ENCODE data around the gene ARHGEF10L.

DNA sequence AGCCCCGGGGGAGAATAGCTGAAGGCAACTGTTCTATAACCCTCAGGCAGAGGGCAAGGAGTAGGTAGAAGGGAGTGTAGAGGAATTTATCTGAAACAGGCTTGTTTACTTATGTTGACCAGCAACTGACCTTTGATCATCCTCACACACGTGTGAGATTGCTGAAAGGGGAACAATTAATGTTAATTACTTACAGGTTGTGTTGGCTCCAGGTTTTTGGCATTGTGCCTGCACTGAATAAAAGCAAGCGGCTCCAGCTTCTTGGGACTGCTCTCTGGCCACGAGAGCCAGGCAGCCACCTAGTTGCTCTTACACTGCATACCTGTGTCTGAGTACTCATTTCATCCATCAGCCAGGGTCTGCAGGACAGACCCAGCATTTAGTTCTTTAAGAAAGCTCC, 41.3 kb upstream of the ARHGEF10L start:
- TF ChIP-seq EZH2 (IDR thresholded peaks at IDR 0.05; ENCODE audit: borderline replicate concordance, low read depth, low read length, severe bottlenecking) = no peak
- TF ChIP-seq, protein P1, sequence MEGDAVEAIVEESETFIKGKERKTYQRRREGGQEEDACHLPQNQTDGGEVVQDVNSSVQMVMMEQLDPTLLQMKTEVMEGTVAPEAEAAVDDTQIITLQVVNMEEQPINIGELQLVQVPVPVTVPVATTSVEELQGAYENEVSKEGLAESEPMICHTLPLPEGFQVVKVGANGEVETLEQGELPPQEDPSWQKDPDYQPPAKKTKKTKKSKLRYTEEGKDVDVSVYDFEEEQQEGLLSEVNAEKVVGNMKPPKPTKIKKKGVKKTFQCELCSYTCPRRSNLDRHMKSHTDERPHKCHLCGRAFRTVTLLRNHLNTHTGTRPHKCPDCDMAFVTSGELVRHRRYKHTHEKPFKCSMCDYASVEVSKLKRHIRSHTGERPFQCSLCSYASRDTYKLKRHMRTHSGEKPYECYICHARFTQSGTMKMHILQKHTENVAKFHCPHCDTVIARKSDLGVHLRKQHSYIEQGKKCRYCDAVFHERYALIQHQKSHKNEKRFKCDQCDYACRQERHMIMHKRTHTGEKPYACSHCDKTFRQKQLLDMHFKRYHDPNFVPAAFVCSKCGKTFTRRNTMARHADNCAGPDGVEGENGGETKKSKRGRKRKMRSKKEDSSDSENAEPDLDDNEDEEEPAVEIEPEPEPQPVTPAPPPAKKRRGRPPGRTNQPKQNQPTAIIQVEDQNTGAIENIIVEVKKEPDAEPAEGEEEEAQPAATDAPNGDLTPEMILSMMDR (IDR thresholded peaks at IDR 0.05; ENCODE audit: borderline replicate concordance, extremely low read depth, low read length, poor library complexity, severe bottlenecking) = no peak
